HCT116 (cell line): ENCODE results near the gene DCAF15. TPM values are rescaled to one million over a fixed set of nuclear protein-coding genes. Genes with fewer than 3 reads are reported as not detected.

Source experiments
- ATAC-seq: fragments of 200-7000 bp; cut with Tn5 transposase; 2 replicates; pipeline ENCODE4 v1.9.1; 2020; ENCODE audit warnings: mild to moderate bottlenecking, moderate library complexity
- BruUV-seq: library from RNA; stranded (reverse); fragments of 400-500 nt; replicated peaks from 2 replicates; lab custom pipeline; 2021; lab: Mats Ljungman, UMichigan
- CTCF ChIA-PET: fragments of 300-600 bp; sonication (Branson Sonifier 250); formaldehyde crosslinking; loops from one replicate; lab custom pipeline; 2021; ENCODE audit warnings: antibody characterized with exemption; lab: Charles Lee
- POLR2A ChIA-PET: fragments of 300-600, 350-600 bp; sonication (Branson Sonifier 250); formaldehyde crosslinking; loops from one replicate; lab custom pipeline; 2021; ENCODE audit warnings: antibody characterized with exemption; lab: Charles Lee
- RAD21 ChIA-PET, 2 experiments: fragments of 300-600 bp; sonication (Branson Sonifier 250); formaldehyde crosslinking; loops; one replicate each; lab custom pipeline; 2023; ENCODE audit warnings: low total read pairs in 2 of 2; ENCODE audit not compliant: uncharacterized antibody in 2 of 2, unreplicated experiment in 2 of 2, low non-redundant PET in 1 of 2; lab: Charles Lee
- DNase-seq: peaks from one replicate; pipeline ENCODE4 v3.0.0-alpha.2; 2010; ENCODE audit warnings: low read depth, low spot score
- H2AFZ ChIP-seq: fragments of 200-600 bp; shearing (Covaris generic), sonication (generic); 2 replicates; pipeline ENCODE4 v1.6.1; 2017; ENCODE audit warnings: low read depth, mixed run types, mixed read lengths, antibody characterized with exemption, low read length; ENCODE audit not compliant: poor library complexity, severe bottlenecking
- H3K27ac ChIP-seq: 2 replicates; pipeline ENCODE4 v1.5.1; 2012; ENCODE audit warnings: low read depth, low read length
- H3K27me3 ChIP-seq: fragments of 200-600 bp; sonication (generic); 2 replicates; pipeline ENCODE4 v1.6.1; 2016; ENCODE audit warnings: mixed run types, low read length, mixed read lengths; ENCODE audit not compliant: insufficient read depth
- H3K36me3 ChIP-seq, 2 experiments: fragments of 200-500 bp in 1 of 2; fragments of 200-600 bp in 1 of 2; sonication (Bioruptor generic) in 1 of 2; sonication (generic) in 1 of 2; 2 replicates each; pipeline versions ENCODE4 v1.5.1 to v1.6.1; 2014 to 2016; ENCODE audit warnings: low read length in 2 of 2, inconsistent platforms in 1 of 2, mixed read lengths in 1 of 2, mixed run types in 1 of 2; ENCODE audit not compliant: insufficient read depth in 2 of 2, control insufficient read depth in 1 of 2
- H3K4me1 ChIP-seq, 2 experiments: fragments of 200-600 bp in 1 of 2; sonication (generic) in 1 of 2; 2 replicates each; pipeline versions ENCODE4 v1.5.1 to v1.6.1; 2012 to 2017; ENCODE audit warnings: low read length in 2 of 2, inconsistent platforms in 1 of 2, mild to moderate bottlenecking in 1 of 2, mixed read lengths in 1 of 2, mixed run types in 1 of 2, moderate library complexity in 1 of 2; ENCODE audit not compliant: insufficient read depth in 2 of 2, control insufficient read depth in 1 of 2
- H3K4me2 ChIP-seq: fragments of 200-600 bp; sonication (generic); 2 replicates; pipeline ENCODE4 v1.6.1; 2017; ENCODE audit warnings: mixed run types, low read length, mixed read lengths
- H3K4me3 ChIP-seq, 2 experiments: fragments of 200-600 bp in 1 of 2; sonication (generic) in 1 of 2; replicated peaks in 1 of 2; 2 replicates each; pipeline ENCODE4 v1.5.1; 2011 to 2016; ENCODE audit warnings: low read length in 2 of 2, control low read depth in 1 of 2, low read depth in 1 of 2, mild to moderate bottlenecking in 1 of 2, mixed read lengths in 1 of 2, mixed run types in 1 of 2
- H3K79me2 ChIP-seq: fragments of 200-600 bp; sonication (generic); 2 replicates; pipeline ENCODE4 v1.6.1; 2017; ENCODE audit warnings: mild to moderate bottlenecking, mixed run types, low read length, moderate library complexity, mixed read lengths; ENCODE audit not compliant: insufficient read depth
- H3K9ac ChIP-seq: fragments of 200-600 bp; sonication (generic); 2 replicates; pipeline ENCODE4 v1.6.1; 2016; ENCODE audit warnings: low read length, mixed read lengths
- H3K9me2 ChIP-seq: fragments of 200-600 bp; sonication (generic), shearing (Covaris generic); 2 replicates; pipeline ENCODE4 v1.6.1; 2017; ENCODE audit warnings: mixed run types, mild to moderate bottlenecking, moderate library complexity; ENCODE audit not compliant: insufficient read depth
- H3K9me3 ChIP-seq, 2 experiments: fragments of 200-500 bp in 1 of 2; fragments of 200-600 bp in 1 of 2; sonication (Bioruptor generic) in 1 of 2; sonication (generic) in 1 of 2; 2 replicates each; pipeline ENCODE4 v1.6.1; 2014 to 2017; ENCODE audit warnings: low read length in 2 of 2, mixed read lengths in 2 of 2, inconsistent platforms in 1 of 2, low read depth in 1 of 2, mild to moderate bottlenecking in 1 of 2, mixed run types in 1 of 2, moderate library complexity in 1 of 2; ENCODE audit not compliant: control insufficient read depth in 1 of 2, insufficient read depth in 1 of 2
- H4K20me1 ChIP-seq: fragments of 200-600 bp; sonication (generic), shearing (Covaris generic); 2 replicates; pipeline ENCODE4 v1.6.1; 2017; ENCODE audit warnings: mixed run types, mild to moderate bottlenecking, moderate library complexity; ENCODE audit not compliant: insufficient read depth
- CEBPB ChIP-seq: IDR thresholded peaks from 2 replicates; pipeline ENCODE4 v1.6.1; 2012; ENCODE audit warnings: low read depth
- ELF1 ChIP-seq: IDR thresholded peaks from 2 replicates; pipeline ENCODE4 v1.6.1; 2012; ENCODE audit warnings: low read depth, borderline replicate concordance
- EZH2phosphoT487 ChIP-seq: fragments of 200-600 bp; IDR thresholded peaks from 2 replicates; pipeline ENCODE4 v1.6.1; 2018; ENCODE audit warnings: antibody characterized with exemption, borderline replicate concordance
- FOSL1 ChIP-seq: IDR thresholded peaks from 2 replicates; pipeline ENCODE4 v1.6.1; 2012; ENCODE audit warnings: low read depth
- JUND ChIP-seq: IDR thresholded peaks from 2 replicates; pipeline ENCODE4 v1.6.1; 2012
- MAX ChIP-seq: IDR thresholded peaks from 2 replicates; pipeline ENCODE4 v1.6.1; 2012
- POLR2A ChIP-seq: IDR thresholded peaks from 2 replicates; pipeline ENCODE4 v1.7.0; 2011; ENCODE audit warnings: borderline replicate concordance; ENCODE audit not compliant: insufficient read depth, insufficient read length; ENCODE audit errors: extremely low read depth
- SIN3A ChIP-seq: IDR thresholded peaks from 2 replicates; pipeline ENCODE4 v1.6.1; 2012; ENCODE audit warnings: low read depth
- SP1 ChIP-seq: IDR thresholded peaks from 2 replicates; pipeline ENCODE4 v1.6.1; 2012; ENCODE audit warnings: low read depth
- TCF7L2 ChIP-seq: IDR thresholded peaks from 2 replicates; pipeline ENCODE4 v1.7.0; 2011; ENCODE audit warnings: borderline replicate concordance, inconsistent platforms; ENCODE audit not compliant: insufficient read depth, insufficient read length; ENCODE audit errors: extremely low read depth
- YY1 ChIP-seq: IDR thresholded peaks from 2 replicates; pipeline ENCODE4 v1.6.1; 2011; ENCODE audit warnings: low read length, low read depth, moderate library complexity, mild to moderate bottlenecking; ENCODE audit not compliant: insufficient replicate concordance; ENCODE audit errors: extremely low read depth
- ZFX ChIP-seq: fragments of 450-650 bp; IDR thresholded peaks from 2 replicates; pipeline ENCODE4 v1.6.1; 2017
- ZNF274 ChIP-seq: fragments of 200-500 bp; sonication (Bioruptor generic); IDR thresholded peaks from 2 replicates; pipeline ENCODE4 v1.6.1; 2014; ENCODE audit warnings: mild to moderate bottlenecking, low read depth, low read length, inconsistent platforms
- intact Hi-C: fragments of 100-400 bp; cut with micrococcal nuclease; formaldehyde crosslinking; loops from 2 replicates; pipeline ENCODE4 v1.10.0; 2022
- total RNA-seq: library from RNA; stranded (reverse); gene quantifications from one replicate; pipeline ENCODE4 v1.2.1, GENCODE V29; 2021; ENCODE audit not compliant: unreplicated experiment

Gene DCAF15
- total RNA-seq, 1 experiment from 2014 or later: 46.2 TPM

GRCh38 chr19:13993590-13994300 lies 41.4 kb downstream of the DCAF15 start:
- intact Hi-C loops: no loop called here
- Histone ChIP-seq H3K9me2 (no peaks in the 10 kb centered on the region), H3K79me2 (no peaks in the 10 kb centered on the region), H3K4me2 (no peak overlapping the region), H3K27ac (no peak overlapping the region), H4K20me1 (no peaks in the 10 kb centered on the region), H3K9ac (no peak overlapping the region), H3K4me1 (no peaks in the 10 kb centered on the region), H3K27me3 (no peaks in the 10 kb centered on the region), H2AFZ (no peak overlapping the region)
- ChIA-PET CTCF (no interaction called here), POLR2A (no interaction called here), RAD21 (no interaction called here)
- BruUV-seq: no TSS peak
- no peak for TF ChIP-seq SIN3A
- no peak for TF ChIP-seq ZNF274
- no peak for TF ChIP-seq POLR2A
- TF ChIP-seq JUND: no peak
- TF ChIP-seq EZH2phosphoT487: no peak
- TF ChIP-seq ZFX: no peak
- TF ChIP-seq MAX: no peak
- no peak for TF ChIP-seq TCF7L2
- no peak for TF ChIP-seq FOSL1
- no peak for TF ChIP-seq CEBPB
- no peak for TF ChIP-seq SP1
- no peak for TF ChIP-seq ELF1
- no peak for TF ChIP-seq YY1
- TF ChIP-seq, all 23 proteins: peak for 0
- H3K4me3 ChIP-seq: no peak overlapping the region
- peaks cover 4 to 9% of the 10 kb centered on the region in 2 experiments; a peak in 1 of 4 replicates for H3K36me3 ChIP-seq
- no peak; the same call in 1 of the 2 replicates for ATAC-seq
- no peak for DNase-seq
- no peaks in the 10 kb centered on the region for H3K9me3 ChIP-seq
